A673 (cell line): ENCODE data around the gene OVCA2. TPM values are rescaled to one million over a fixed set of nuclear protein-coding genes. Genes with fewer than 3 reads are reported as not detected.

Source experiments
- BruUV-seq: library from RNA; stranded (reverse); fragments of 400-500 nt; replicated peaks from 2 replicates; lab custom pipeline; 2021; lab: Mats Ljungman, UMichigan
- CTCF ChIA-PET: fragments of 300-600 bp; sonication (Branson Sonifier 250); formaldehyde crosslinking; loops from one replicate; lab custom pipeline; 2022; ENCODE audit warnings: antibody characterized with exemption; lab: Charles Lee
- POLR2A ChIA-PET: fragments of 300-600 bp; sonication (Branson Sonifier 250); formaldehyde crosslinking; loops from one replicate; lab custom pipeline; 2022; ENCODE audit warnings: antibody characterized with exemption; ENCODE audit not compliant: low non-redundant PET; lab: Charles Lee
- DNase-seq: peaks from one replicate; pipeline ENCODE4 v3.0.0-alpha.2; 2015; ENCODE audit warnings: low spot score
- H3K27ac ChIP-seq: fragments of 200-600 bp; sonication (generic); 2 replicates; pipeline ENCODE4 v1.5.1; 2016; ENCODE audit warnings: mixed run types, low read depth, mild to moderate bottlenecking, mixed read lengths, antibody characterized with exemption, low read length; ENCODE audit not compliant: poor library complexity, severe bottlenecking
- H3K27me3 ChIP-seq: fragments of 200-600 bp; sonication (generic); replicated peaks from 2 replicates; pipeline ENCODE4 v1.6.1; 2017; ENCODE audit warnings: mixed run types, low read depth, mild to moderate bottlenecking, mixed read lengths, antibody characterized with exemption, low read length; ENCODE audit not compliant: insufficient read depth, poor library complexity
- H3K36me3 ChIP-seq: fragments of 200-600 bp; sonication (generic); 2 replicates; pipeline ENCODE4 v1.6.1; 2016; ENCODE audit warnings: mixed run types, mild to moderate bottlenecking, mixed read lengths, antibody characterized with exemption, low read length; ENCODE audit not compliant: insufficient read depth, poor library complexity, severe bottlenecking
- H3K4me1 ChIP-seq: fragments of 200-600 bp; sonication (generic); 2 replicates; pipeline ENCODE4 v1.6.1; 2017; ENCODE audit warnings: mixed run types, mild to moderate bottlenecking, mixed read lengths, antibody characterized with exemption, low read length; ENCODE audit not compliant: insufficient read depth, poor library complexity, severe bottlenecking
- H3K4me3 ChIP-seq: fragments of 200-600 bp; sonication (generic); 2 replicates; pipeline ENCODE4 v1.5.1; 2016; ENCODE audit warnings: low read depth, mixed run types, mild to moderate bottlenecking, mixed read lengths, low read length; ENCODE audit not compliant: poor library complexity, severe bottlenecking
- H3K9me3 ChIP-seq: fragments of 200-600 bp; sonication (generic); 2 replicates; pipeline ENCODE4 v1.6.1; 2016; ENCODE audit warnings: mixed run types, low read depth, mild to moderate bottlenecking, mixed read lengths, antibody characterized with exemption, low read length; ENCODE audit not compliant: poor library complexity, severe bottlenecking
- EZH2 ChIP-seq: fragments of 200-600 bp; sonication (generic); IDR thresholded peaks from 2 replicates; pipeline ENCODE4 v1.6.1; 2017; ENCODE audit warnings: borderline replicate concordance, low read depth, mild to moderate bottlenecking, mixed read lengths, antibody characterized with exemption, low read length; ENCODE audit not compliant: poor library complexity, severe bottlenecking
- intact Hi-C: fragments of 100-400 bp; cut with micrococcal nuclease; formaldehyde crosslinking; loops from one replicate; pipeline ENCODE4 v1.10.0; 2022; ENCODE audit not compliant: unreplicated experiment
- total RNA-seq: library from RNA; stranded (reverse); gene quantifications from 2 replicates; pipeline ENCODE4 v1.2.3, GENCODE V29; 2021
- TF ChIP-seq, protein P1 (sequence below): fragments of 300-800, 200-600 bp; sonication (generic); conservative IDR thresholded peaks from 2 replicates; pipeline ENCODE4 v1.5.1; 2017; ENCODE audit warnings: low read depth, mild to moderate bottlenecking, antibody characterized with exemption, low read length, moderate library complexity, mixed read lengths

Gene OVCA2
- total RNA-seq, 1 experiment from 2014 or later: 30.7 TPM

- DNase-seq: peak; percentile 91
- no TSS peak for BruUV-seq
- ChIA-PET CTCF (no interaction called here), POLR2A (interaction anchor here (0.6 kb wide), 1 partner anchor 353 kb away, joined by 3 read pairs; no protein-coding TSS in a partner anchor)
- no peak for TF ChIP-seq EZH2
- TF ChIP-seq, protein P1, sequence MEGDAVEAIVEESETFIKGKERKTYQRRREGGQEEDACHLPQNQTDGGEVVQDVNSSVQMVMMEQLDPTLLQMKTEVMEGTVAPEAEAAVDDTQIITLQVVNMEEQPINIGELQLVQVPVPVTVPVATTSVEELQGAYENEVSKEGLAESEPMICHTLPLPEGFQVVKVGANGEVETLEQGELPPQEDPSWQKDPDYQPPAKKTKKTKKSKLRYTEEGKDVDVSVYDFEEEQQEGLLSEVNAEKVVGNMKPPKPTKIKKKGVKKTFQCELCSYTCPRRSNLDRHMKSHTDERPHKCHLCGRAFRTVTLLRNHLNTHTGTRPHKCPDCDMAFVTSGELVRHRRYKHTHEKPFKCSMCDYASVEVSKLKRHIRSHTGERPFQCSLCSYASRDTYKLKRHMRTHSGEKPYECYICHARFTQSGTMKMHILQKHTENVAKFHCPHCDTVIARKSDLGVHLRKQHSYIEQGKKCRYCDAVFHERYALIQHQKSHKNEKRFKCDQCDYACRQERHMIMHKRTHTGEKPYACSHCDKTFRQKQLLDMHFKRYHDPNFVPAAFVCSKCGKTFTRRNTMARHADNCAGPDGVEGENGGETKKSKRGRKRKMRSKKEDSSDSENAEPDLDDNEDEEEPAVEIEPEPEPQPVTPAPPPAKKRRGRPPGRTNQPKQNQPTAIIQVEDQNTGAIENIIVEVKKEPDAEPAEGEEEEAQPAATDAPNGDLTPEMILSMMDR: no peak
- Histone ChIP-seq H3K27me3 (no peaks in the 10 kb centered on the region), H3K36me3 (no peaks in the 10 kb centered on the region), H3K27ac (peak overlapping the region; percentile 85), H3K9me3 (no peaks in the 10 kb centered on the region), H3K4me1 (peaks cover 7% of the 10 kb centered on the region), H3K4me3 (peak overlapping the region; percentile 96)
- intact Hi-C loops: no loop called here
Observed at GRCh38 chr17:2049333-2050299, 7.8 kb downstream of the OVCA2 start.

DNA sequence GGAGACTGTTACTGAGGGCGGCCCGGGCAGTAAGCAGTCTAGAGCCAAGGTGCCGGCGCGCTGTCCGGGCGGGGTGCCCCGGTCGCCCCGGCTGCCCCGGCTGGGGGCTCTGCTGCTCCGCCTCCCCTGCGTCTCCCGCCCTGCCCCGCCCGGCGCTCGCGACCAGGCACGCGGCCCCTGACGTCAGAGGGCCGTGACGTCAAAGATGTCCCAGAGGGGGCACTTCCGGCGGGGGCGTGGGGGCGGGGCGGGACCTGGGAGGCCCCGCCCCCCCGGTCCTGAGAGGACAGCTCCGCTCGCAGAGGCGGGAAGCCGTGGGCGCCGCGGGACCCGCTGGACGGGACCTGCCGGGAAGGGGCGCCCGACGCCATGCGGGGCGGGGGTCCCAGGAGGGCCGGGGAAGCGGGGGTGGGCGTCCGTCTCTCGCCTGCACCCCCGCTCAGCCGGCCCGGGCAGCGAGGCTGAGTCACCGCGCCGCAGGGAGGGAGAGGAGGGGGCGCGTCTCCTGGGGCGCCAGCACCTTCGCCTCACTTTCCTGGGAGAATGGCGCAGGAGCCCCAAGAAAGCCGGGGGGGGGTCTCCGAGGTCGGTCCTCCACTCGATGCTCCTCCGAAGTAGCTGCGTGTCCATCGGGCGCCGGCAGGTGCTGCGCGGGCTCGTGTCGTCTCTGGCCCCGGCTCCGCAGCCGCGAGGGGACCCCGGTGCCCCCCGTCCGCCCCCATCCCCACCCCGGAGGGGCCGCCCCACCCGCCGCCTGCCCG, 8.7 kb downstream of the OVCA2 start:
- Histone ChIP-seq H3K4me3 (peak overlapping the region; percentile 51), H3K4me1 (peaks cover 16% of the 10 kb centered on the region), H3K36me3 (no peaks in the 10 kb centered on the region), H3K27ac (peak overlapping the region; percentile 54), H3K27me3 (no peaks in the 10 kb centered on the region), H3K9me3 (no peaks in the 10 kb centered on the region)
- ChIA-PET POLR2A (interaction anchor here (0.6 kb wide), 2 partner anchors 271 to 352 kb away, joined by 3 to 4 read pairs; no protein-coding TSS in a partner anchor), CTCF (interaction anchor here (0.6 kb wide), 1 partner anchor 190 kb away, joined by 8 read pairs; no protein-coding TSS in a partner anchor)
- no TSS peak for BruUV-seq
- TF ChIP-seq, protein P1: no peak
- TF ChIP-seq EZH2: no peak
- intact Hi-C loops: no loop called here
- peak; percentile 81 for DNase-seq
